Activated T-helper 1 cell treated with anti-CD3 and anti-CD28 coated beads, Interleukin-2, amount 50 U/mL, for 16 hours (primary cell): ENCODE data around the gene PIK3R1.
"Not testable (repeated sequence)": the region's sequence is repeated elsewhere in the genome, so short reads cannot be mapped to it uniquely, and the experiment has no call there.

Experiments used
- DNase-seq, 2 donors: peaks; one replicate each; pipeline ENCODE4 v3.0.0-alpha.2; 2020; ENCODE audit warnings: low read depth in 1 of 2, low spot score in 1 of 2

Gene PIK3R1

DNA sequence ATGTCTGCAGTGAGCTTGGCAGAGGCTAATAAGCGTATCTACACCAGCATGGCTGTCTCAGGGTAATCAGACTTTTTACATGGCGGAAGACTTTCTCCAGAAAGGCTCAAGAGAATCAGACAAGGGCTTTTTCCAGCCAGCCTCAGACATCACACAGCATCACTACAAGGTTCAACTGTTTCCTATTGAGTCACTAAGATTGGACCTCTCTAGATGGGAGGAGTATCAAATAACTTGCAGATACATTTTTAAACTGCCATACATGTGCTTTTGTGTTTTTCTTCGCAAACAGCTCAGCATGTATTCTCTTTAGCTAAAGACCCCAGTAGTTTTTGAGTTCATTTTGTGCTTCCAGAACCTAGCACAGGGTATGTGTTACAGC, 22.9 kb upstream of the PIK3R1 start:
- no peak for DNase-seq

DNA sequence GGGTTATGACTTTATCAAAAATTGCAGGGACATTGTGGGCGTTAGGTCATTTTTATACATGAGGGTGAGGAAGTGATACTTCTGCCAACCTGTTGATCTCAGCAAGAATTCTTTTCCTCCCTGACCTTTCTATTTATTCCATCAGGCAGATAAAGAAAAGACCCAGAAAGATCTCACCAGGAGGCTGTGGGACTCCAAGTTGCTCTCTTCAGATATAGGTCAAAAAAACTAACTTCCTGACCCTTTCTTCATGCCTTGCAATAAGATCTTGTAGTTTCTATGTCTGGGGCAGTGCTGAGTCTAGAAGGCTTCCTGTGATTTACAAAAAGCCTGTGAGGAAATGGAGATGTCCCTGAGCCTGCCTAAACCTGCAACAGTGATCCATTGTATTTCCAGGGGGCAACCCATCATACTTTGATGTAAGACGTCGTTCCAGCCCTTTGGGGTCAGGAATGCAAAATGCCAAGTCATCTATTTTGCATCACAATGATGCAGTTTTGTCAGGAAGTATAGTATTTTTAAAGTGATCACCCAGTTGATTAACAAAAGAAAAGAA, 22.0 kb upstream of the PIK3R1 start:
- DNase-seq: no peak

DNA sequence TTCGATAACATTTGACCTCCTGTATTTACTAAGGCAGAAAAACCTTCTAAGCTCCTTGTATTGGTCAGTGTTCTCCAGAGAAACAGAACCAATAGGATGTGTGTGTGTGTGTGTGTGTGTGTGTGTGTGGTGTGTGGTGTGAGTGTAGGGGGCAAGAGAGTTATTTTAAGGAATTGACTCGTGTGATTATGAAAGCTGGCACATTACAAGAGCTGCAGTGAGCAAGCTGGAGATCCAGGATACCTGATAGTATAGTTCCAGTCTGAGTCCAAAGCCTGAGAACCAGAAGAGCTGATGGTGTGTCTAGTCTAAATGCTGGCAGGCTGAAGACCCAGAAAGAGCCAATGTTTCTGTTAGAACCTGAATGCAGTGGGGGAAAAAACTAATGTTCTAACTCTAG, 21.2 kb upstream of the PIK3R1 start:
- no peak for DNase-seq

DNA sequence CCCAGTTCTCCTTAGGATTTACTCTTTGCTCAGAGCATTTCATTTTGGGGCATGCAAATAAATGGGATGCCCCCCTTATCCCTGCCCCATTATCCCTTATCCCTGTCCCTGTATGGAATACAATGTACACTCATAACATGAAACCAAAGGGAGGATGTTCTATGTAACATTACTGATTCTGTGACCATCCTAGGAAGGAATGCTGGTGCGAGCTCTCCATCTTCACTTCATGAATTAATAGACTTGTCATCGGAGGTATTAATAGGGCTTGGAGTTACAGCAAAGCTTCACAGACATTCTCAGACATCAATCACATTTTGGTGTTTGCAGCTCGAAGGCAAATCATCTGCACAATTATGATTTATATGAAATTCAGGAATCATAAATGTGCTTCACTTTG, 20.4 kb upstream of the PIK3R1 start:
- no peak for DNase-seq

DNA sequence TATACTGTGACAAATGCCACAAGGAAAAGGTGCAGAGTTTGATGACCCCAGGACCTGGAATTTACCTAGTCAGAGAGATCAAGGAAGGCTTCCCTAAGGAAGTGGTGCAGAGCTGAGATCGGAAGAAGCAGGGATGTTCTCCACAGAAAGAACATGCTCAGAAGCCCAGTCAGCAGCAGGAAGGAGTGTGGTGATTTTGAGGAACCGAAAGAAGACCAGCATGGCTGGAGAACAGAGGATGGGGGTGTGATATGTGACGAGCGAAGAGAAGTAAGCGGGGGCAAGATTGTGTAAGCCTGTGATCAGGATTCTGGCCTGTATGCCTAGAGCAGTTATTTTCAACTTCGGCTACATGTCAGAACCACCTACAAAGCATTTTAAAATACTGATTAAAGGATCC, 18.7 kb upstream of the PIK3R1 start:
- no peak for DNase-seq

DNA sequence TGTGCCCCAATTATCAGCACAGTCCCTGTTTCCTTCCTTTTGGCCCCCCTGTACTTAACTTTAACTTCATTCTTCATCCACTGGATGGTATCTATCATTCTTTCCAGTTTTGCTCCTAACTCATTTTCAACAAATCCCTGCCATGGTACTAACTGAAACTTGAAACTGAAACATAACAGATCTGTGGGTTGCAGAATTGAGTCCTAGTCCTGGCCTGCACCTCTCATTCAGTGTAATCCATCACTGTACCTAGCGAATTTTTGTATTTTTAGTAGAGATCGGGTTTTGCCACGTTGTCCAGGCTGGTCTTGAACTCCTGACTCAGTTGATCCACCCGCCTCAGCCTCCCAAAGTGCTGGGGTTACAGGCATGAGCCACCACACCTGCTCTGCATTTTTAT, 15.3 kb upstream of the PIK3R1 start:
- no peak for DNase-seq

DNA sequence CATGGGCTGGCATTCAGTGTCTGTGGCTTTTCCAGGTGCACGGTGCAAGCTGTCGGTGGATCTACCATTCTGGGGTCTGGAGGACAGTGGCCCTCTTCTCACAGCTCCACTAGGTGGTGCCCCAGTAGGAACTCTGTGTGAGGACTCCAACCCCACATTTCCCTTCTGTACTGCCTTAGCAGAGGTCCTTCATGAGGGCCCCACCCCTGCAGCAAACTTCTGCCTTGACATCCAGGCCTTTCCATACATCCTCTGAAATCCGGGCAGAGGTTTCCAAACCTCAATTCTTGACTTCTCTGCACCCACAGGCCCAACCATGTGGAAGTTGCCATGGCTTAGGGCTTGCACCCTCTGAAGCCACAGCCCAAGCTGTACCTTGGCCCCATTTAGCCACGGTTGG, 4.9 kb upstream of the PIK3R1 start:
- DNase-seq: not testable (repeated sequence)

DNA sequence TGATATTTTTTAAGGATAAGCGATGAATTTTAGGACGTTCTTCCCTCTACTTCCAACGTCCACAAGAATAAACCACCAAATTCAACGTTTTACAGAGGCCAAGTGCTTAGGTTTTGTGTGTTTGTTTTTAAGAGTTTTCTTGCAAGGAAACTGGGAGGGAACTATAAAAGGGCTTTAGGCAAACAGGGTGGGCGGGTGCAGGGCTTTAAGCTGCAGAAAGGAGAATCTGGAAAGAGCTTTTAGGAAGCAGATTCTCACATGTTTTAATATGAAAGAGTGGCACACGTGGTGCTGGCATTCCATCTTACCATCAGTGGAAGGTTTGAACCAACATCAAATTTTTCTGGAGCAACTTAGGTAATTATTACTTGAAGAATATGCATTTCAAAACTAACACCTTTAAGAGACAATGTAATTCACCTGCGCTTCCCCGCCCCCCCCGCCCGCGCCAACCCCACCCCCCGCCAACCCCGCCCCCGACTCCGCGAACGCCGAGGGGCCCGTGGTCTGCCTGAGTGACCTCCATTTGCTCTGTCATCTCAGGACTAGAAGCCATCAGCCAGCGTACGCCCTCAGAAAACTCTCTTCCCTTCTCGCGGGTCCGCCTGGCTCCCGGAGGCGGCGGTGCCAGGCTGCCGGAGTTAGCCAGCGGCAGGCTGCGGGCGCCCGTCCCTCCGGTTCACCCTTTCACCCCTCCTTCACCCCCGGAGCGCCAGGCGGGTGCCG, 911 bp upstream of the PIK3R1 start:
- no peak for DNase-seq

DNA sequence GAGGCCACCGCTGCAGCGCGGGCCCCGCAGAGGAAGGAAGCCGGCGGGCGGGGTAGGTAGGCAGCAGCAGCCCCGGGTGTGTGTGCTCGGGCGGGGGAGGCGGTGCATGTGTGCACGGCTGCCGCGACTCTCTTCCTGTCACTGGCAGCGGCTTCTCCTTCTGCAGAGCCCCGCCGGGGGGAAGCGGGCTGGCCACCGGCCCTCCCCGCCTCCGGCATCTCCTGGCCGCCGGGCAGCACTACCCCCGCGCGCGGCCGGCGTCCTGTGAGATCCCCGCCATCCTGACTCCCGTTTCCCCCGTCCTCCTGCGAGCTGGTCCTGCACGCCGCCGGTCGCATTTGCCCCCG, 315 bp downstream of the PIK3R1 start:
- DNase-seq: no peak

DNA sequence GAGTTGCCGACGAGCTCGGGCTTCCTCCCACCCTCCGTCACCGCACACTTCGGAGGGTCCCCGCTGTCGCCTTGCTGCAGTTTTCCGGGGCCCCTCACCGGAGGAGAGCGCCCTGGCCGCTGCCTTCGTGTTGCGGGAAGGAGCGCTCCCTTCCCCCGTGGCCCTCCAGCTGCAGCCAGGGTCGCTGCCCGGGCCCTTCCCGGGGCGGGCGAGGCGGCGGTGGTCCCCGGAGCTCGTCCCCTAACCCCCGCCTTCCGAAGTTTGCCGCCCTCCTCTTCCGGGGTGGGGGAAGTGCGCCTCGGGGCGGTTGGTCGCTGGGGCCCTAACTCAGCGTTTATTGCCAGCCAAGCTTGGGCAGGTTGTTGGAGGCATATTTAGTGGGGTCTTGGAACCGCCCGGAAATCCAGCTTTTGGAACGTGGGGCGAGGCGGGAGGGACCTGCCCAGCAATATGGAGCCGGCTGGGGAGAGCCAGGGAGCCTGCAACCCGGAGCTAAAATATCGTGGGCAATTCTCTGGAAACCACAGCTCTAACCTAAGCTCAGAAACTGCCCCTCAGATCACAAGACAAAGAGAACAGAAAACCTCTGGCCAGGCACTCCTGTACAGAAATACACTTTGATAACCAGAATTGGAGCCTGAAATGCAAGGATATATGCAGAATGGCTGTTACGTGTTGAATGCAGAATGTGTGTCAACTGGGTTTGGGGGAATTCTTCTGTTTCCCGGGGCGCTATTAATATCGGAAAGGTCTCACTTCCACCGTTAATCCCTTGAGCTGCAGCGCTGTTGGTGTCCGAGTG, 890 bp downstream of the PIK3R1 start:
- DNase-seq: peak; percentile 13 to 44

DNA sequence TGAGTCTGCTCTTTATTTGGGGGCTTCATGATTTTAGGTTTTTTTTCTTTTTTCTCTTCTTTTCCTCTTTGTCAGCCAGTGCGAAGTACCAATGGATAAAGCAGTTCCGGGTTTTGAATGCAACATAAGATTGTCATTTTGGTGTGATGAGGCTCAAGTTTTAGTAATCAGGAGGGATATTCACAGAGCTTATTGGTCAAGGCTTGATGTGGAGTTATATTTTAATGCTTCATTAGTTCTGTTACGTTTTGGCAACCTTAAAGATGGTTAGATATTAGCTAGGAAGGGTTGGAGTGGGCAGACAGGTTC, 1.4 kb downstream of the PIK3R1 start:
- no peak for DNase-seq

DNA sequence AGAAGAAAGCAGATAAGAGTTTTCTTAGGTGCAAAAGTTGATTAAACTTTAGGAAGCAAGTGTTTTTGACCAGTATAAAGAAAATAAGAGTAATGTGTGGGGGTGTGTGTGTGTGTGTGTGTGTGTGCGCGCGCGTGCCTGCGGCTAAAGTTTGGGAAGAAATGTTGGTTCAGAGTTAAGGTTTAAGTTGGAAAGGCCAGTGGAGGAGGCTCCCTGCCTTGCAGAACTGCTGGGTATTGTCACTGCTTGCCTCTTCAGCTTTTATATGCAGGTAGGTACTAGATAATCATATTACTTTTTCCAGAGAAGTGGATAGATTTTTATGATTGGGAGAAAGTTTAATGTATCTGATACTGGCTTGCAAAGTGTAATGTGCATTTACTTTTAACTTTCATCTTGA, 2.0 kb downstream of the PIK3R1 start:
- DNase-seq: no peak

DNA sequence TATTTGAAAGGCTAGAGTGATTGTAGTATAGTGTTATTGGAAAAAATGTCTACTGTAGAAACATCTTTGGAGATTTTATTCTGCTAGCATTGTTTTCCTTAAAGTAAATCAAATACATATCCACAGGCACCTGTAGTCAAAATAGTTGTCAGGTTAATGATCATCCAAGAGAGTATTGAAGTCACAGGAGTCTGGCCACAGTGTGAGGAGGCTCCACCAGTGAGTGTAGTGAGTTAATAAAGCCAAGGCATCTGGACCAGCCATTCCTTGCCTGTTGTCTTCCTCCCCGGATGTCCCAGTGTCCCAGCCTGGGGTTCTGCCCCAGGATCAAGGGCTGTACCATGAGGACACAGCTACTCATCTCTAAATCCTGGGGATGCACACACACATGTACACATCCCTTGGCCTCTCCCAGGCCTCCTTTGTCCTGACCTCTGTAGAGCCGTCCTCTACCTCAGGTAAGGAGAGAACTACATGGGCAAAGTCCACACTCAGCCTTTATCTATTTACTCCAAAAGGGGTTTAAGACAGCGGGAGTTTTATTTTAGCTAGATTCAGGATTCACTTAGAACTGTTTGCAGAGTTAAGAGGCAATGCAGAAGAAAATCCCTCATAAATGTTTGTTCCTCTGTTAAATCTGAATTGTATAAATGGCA, 3.7 kb downstream of the PIK3R1 start:
- no peak for DNase-seq

DNA sequence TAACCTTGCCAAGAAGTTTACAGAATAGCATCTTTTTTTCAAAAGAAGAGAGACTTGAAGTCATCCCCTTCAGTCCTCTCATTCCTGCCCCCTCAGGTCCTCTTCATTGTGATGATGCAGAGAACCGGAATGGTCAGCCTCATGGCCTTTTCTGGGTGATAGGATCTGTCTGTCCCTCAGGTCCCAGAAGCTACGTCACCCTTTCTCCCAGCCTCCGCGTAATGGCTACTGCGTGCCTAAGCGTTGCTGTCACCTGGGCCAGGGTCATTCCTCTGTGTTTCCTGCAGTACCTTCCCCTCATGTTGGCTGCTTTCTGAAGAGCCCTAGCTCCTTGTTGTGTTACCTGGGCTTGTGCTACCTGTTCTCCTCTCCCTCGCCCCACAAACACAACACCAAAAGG, 4.7 kb downstream of the PIK3R1 start:
- DNase-seq: no peak

DNA sequence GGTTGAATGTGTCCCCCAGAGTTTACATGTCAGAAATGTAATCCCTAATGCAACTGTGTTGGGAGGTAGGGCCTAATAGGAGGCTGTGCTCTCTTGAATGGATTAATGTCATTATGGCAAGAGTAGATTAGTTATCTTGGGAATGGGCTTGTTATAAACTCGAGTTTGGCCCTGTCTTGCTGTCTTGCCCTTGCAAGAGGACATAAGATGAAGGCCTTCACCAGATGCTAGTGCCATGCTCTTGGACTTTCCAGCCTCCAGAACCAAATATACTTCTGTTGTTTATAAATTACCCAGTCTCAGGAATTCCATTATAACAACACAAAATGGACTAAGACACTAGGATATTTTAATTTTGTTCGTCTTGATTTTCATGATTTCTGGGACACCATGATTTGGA, 5.4 kb downstream of the PIK3R1 start:
- no peak for DNase-seq

DNA sequence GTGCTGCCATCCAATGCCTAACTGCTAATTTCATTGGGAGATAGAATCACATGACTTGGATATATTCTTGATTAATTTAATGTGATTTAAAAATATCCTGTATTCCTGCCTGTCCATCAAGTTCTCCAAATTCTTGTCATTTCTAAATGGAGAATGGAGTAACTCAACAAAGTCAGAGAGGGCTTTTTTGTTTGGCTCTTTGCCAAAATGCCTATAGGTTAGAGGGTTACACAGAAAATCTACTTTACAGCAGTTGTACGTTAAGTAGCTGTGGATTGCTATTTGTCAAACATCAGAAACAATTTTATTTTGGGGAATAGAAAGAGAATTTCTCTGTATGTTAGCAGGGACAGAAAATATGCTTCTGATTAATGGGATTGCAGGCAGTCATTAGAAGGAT, 5.9 kb downstream of the PIK3R1 start:
- DNase-seq: no peak

DNA sequence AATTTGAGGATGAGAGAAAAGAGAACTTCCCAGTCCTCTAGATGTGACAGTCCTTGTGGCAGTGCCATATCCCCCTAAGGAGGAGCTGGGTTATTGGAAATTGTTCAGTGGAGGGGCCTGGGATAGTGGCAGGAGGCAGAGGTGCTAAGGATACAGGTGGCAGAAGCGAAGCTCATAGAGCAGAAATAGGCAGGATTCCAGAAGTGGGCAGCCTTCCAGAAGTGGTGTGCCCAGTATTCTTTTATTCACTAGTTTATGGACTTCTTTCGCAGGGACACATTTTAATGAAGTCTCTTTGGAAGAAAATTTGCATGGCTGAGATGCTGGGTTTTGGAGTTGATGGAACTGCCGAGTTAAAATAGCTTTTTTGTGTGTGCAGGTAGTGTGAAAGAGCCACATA, 6.8 kb downstream of the PIK3R1 start:
- DNase-seq: no peak

DNA sequence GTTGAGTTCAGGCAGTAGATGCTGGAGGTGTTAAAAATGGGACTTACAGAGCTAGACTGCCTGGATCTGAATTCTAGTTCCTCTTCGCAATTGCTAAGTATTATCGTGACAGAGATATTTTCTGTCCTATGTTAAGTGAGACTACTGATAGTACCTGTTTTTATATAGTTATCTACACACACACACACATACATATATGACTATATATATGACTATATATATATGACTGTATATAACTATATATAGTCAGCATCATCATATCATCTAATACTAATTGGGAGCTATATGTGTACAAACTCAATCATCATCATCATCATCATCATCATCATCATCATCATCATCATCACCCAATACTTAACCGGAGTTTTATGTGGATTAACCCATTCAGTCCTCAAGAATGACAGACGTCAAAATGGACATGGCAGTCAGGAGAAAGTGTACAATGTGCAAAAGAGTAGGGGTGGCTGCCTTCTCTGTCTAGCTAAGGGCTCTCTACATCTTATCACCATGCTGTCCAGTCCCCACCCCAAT, 7.3 kb downstream of the PIK3R1 start:
- no peak for DNase-seq

DNA sequence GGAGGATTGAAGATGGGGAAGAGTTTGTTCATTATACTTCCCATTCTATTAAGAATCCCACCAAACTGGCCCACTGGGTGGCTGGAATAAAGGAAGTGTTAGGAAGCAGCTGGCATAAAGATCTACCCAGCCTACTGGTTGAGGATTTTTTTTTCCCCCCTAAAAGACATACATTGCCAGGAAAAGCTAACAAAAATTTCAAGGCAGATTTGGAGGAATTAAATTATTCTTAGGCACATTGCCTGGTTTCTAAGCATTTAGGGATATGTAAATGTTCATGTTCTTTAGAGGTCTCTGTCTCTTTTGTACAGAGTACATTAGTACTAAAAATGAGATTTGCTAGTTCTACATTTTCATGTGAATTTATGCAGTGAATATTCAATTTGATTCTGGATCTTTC, 8.3 kb downstream of the PIK3R1 start:
- no peak for DNase-seq

DNA sequence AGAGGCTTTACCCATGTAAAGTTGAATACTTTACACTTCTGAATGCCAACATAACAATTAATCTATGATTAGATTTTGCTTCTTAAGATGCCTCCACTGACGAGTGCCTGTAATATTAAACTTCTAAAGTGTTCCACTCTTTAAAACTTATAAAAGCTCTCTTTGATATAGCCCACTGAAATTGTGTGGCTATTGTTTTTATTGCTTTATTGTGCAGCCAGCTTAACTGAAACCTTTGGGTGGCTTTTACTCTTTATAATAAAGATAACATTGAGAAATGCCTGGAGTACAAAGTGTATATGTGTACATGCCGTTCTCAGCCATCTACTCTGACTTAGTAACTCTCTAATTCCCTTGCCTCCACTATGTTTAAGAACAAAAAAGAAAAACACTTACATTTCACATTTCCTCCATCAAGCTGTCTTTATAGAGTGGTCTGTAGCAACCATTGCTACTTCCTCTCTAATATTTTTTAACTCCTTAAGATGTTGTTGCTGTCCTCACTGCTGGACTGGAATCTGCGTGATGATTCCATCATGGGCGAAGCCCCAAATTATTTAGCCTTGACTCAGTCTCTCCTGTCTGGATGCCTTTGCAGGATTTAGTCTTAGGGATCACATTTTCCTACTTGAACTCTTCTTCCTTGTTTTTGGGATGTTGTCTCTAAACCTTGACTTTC, 9.1 kb downstream of the PIK3R1 start:
- no peak for DNase-seq

DNA sequence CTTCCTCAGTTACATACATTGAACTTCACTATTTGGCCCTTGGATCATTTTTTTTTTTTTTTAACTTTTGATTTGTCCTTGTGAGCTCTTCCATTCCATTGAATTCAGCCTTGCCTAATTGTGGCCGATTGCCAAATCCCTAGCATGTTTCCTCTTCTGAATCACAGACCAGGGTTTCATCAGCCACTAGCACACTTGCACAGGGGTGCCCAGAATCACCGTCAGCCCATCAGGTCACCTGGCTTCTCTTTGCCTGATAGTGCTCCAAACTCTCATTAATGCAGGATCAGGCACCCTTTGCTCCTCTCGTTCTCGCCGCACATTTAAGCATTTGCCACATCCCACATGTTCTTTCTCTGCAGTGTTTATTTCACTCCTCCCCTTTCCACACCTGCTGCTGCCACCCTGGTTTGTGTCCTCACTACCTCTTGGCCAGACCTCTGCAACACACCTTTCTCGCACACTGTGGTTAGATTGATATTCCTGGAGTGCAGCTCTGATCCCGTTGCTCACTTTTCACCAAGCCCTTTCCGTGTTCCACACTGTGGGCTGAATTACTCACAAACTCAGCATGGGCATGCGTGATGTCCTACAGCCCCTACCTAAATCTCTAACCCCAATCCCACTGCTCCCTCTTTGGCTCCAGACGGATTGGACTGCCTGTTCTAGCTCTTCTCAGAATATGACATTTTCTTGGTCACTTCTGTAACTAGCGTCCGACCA, 9.8 kb downstream of the PIK3R1 start:
- DNase-seq: no peak
